HG03378 (cell line): ENCODE measurements around the gene ALPL.

Experiments used
- ATAC-seq: cut with Tn5 transposase; IDR thresholded peaks from one replicate; pipeline ENCODE4 v1.9.1; 2021; ENCODE audit warnings: mild to moderate bottlenecking, moderate library complexity; ENCODE audit not compliant: unreplicated experiment

The ALPL gene

GRCh38 chr1:21574466-21575151, 65.4 kb downstream of the ALPL start:
- ATAC-seq, result no peak

GRCh38 chr1:21575351-21575942, 66.2 kb downstream of the ALPL start:
- ATAC-seq, result no peak

- ATAC-seq, result no peak
Observed at GRCh38 chr1:21576031-21576797, 67.0 kb downstream of the ALPL start.

GRCh38 chr1:21576798-21577187, 67.6 kb downstream of the ALPL start:
- ATAC-seq, result no peak

- no peak for ATAC-seq
Observed at GRCh38 chr1:21577324-21577723, 68.1 kb downstream of the ALPL start.

GRCh38 chr1:21577933-21578332, 68.7 kb downstream of the ALPL start:
- ATAC-seq, result no peak

- ATAC-seq, result no peak
Observed at GRCh38 chr1:21579791-21580190, 70.6 kb downstream of the ALPL start.

- no peak for ATAC-seq
Observed at GRCh38 chr1:21584096-21584495, 74.9 kb downstream of the ALPL start.

- ATAC-seq, result no peak
Observed at GRCh38 chr1:21585037-21585436, 75.8 kb downstream of the ALPL start.

GRCh38 chr1:21586222-21586621, 77.0 kb downstream of the ALPL start:
- ATAC-seq, result no peak

- no peak for ATAC-seq
Observed at GRCh38 chr1:21586846-21587601, 77.8 kb downstream of the ALPL start.

GRCh38 chr1:21587602-21587953, 78.4 kb downstream of the ALPL start:
- no peak for ATAC-seq

GRCh38 chr1:21589618-21590017, 80.4 kb downstream of the ALPL start:
- ATAC-seq, result no peak

- ATAC-seq, result no peak
Observed at GRCh38 chr1:21590126-21590880, 81.1 kb downstream of the ALPL start.

- no peak for ATAC-seq
Observed at GRCh38 chr1:21590934-21591333, 81.7 kb downstream of the ALPL start.

- no peak for ATAC-seq
Observed at GRCh38 chr1:21592086-21592865, 83.1 kb downstream of the ALPL start.

GRCh38 chr1:21593231-21593630, 84.0 kb downstream of the ALPL start:
- no peak for ATAC-seq

- ATAC-seq, result no peak
Observed at GRCh38 chr1:21594501-21594900, 85.3 kb downstream of the ALPL start.

GRCh38 chr1:21594935-21595897, 86.0 kb downstream of the ALPL start:
- ATAC-seq, result no peak
